ENCODE measurements around the gene RHOD. TPM values are rescaled to one million over a fixed set of nuclear protein-coding genes. Genes with fewer than 3 reads are reported as not detected.

Gene RHOD
- total RNA-seq, 1 donor from 2014 or later: 29.8 TPM

DNA sequence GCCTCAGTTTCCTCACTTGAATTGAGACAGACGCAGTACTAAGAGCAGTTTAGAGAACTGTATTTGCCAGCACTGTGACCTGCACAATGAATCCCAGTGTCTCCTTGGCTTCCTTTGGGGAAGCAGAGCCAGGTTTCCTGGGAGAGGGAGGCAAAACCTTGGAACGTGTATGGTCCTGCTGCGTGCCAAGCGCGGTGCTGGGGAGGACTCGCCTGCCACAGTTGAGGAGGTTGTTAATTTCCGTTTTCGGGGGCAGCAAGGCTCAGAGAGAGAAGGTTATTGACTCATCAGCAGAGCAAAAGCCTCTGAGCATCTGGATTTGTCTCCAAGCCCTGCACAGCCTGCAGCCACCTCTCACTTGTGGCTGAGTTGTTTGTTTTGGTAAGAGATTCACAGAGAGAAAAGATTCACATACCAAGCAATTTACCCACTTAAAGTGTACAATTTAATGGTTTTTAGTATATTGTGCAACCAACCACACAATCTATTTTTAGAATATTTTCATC, 22.9 kb upstream of the RHOD start:
- Histone ChIP-seq H3K4me1 (ENCODE audit: insufficient read depth, low read length) (peaks cover 34% of the 10 kb centered on the region), H3K27me3 (ENCODE audit: insufficient read depth, low read length) (no peaks in the 10 kb centered on the region), H3K27ac (ENCODE audit: low read depth, low read length) (peak overlapping the region; percentile 74), H3K4me2 (ENCODE audit: low read length) (peak overlapping the region; percentile 80), H3K9ac (ENCODE audit: low read length) (peak overlapping the region; percentile 72), H3K4me3 (ENCODE audit: insufficient read depth, low read depth, low read length) (peak overlapping the region; percentile 31), H3K79me2 (ENCODE audit: insufficient read depth, low read length) (no peaks in the 10 kb centered on the region), H2AFZ (ENCODE audit: low read depth, low read length) (no peak overlapping the region), H3K36me3 (ENCODE audit: insufficient read depth, low read length) (no peaks in the 10 kb centered on the region), H4K20me1 (ENCODE audit: insufficient read depth, low read length) (peaks cover 5% of the 10 kb centered on the region), H3K9me3 (ENCODE audit: insufficient read depth, low read depth, low read length) (no peaks in the 10 kb centered on the region)
- no peaks in the 10 kb centered on the region for H3K36me3 Mint-ChIP-seq (ENCODE audit: low read depth, unreplicated experiment)
- TF ChIP-seq, protein P1, sequence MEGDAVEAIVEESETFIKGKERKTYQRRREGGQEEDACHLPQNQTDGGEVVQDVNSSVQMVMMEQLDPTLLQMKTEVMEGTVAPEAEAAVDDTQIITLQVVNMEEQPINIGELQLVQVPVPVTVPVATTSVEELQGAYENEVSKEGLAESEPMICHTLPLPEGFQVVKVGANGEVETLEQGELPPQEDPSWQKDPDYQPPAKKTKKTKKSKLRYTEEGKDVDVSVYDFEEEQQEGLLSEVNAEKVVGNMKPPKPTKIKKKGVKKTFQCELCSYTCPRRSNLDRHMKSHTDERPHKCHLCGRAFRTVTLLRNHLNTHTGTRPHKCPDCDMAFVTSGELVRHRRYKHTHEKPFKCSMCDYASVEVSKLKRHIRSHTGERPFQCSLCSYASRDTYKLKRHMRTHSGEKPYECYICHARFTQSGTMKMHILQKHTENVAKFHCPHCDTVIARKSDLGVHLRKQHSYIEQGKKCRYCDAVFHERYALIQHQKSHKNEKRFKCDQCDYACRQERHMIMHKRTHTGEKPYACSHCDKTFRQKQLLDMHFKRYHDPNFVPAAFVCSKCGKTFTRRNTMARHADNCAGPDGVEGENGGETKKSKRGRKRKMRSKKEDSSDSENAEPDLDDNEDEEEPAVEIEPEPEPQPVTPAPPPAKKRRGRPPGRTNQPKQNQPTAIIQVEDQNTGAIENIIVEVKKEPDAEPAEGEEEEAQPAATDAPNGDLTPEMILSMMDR (IDR thresholded peaks at IDR 0.05; ENCODE audit: insufficient read depth, low read depth, low read length): no peak
- no peak for TF ChIP-seq EZH2 (IDR thresholded peaks at IDR 0.05; ENCODE audit: insufficient read depth, low read length)
- DNase-seq (ENCODE audit: low read depth) (peak; percentile 98), FAIRE-seq (peak; percentile 95)
- peaks cover 29% of the 10 kb centered on the region for H3K4me1 Mint-ChIP-seq (ENCODE audit: low read depth, unreplicated experiment)
- no peaks in the 10 kb centered on the region for H3K9me3 Mint-ChIP-seq (ENCODE audit: unreplicated experiment)
- H3K4me3 Mint-ChIP-seq (ENCODE audit: unreplicated experiment): peak overlapping the region; percentile 41
- peak overlapping the region; percentile 75 for H3K27ac Mint-ChIP-seq (ENCODE audit: unreplicated experiment)
- peaks cover 2% of the 10 kb centered on the region for H3K27me3 Mint-ChIP-seq (ENCODE audit: low read depth, unreplicated experiment)

DNA sequence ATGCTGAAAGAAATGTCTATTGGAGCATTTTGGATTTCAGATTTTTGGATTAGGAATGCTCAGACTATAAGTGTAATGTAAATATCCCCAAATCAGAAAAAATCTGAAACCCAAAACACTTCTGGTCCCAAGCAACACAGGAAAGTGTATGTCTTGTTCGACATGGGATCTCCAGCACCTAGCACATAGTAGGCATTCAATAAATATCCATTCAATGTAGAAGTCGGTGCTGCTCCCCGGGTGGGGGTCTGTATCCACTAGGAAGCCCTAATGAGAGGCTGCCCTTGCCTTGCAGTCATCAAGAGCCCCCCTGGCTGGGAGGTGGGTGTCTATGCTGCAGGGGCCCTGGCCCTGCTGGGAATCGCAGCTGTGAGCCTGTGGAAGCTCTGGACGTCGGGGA, 22.3 kb upstream of the RHOD start:
- Histone ChIP-seq H2AFZ (ENCODE audit: low read depth, low read length) (no peak overlapping the region), H3K4me1 (ENCODE audit: insufficient read depth, low read length) (peaks cover 27% of the 10 kb centered on the region), H4K20me1 (ENCODE audit: insufficient read depth, low read length) (peaks cover 5% of the 10 kb centered on the region), H3K9me3 (ENCODE audit: insufficient read depth, low read depth, low read length) (no peaks in the 10 kb centered on the region), H3K4me3 (ENCODE audit: insufficient read depth, low read depth, low read length) (no peak overlapping the region), H3K36me3 (ENCODE audit: insufficient read depth, low read length) (no peaks in the 10 kb centered on the region), H3K27me3 (ENCODE audit: insufficient read depth, low read length) (no peaks in the 10 kb centered on the region), H3K79me2 (ENCODE audit: insufficient read depth, low read length) (no peaks in the 10 kb centered on the region), H3K4me2 (ENCODE audit: low read length) (peak overlapping the region; percentile 80), H3K27ac (ENCODE audit: low read depth, low read length) (peak overlapping the region; percentile 13), H3K9ac (ENCODE audit: low read length) (no peak overlapping the region)
- no peaks in the 10 kb centered on the region for H3K27me3 Mint-ChIP-seq (ENCODE audit: low read depth, unreplicated experiment)
- FAIRE-seq (no peak), DNase-seq (ENCODE audit: low read depth) (no peak)
- H3K4me1 Mint-ChIP-seq (ENCODE audit: low read depth, unreplicated experiment): peaks cover 24% of the 10 kb centered on the region
- H3K4me3 Mint-ChIP-seq (ENCODE audit: unreplicated experiment): no peak overlapping the region
- TF ChIP-seq, protein P1 (IDR thresholded peaks at IDR 0.05; ENCODE audit: insufficient read depth, low read depth, low read length): no peak
- TF ChIP-seq EZH2 (IDR thresholded peaks at IDR 0.05; ENCODE audit: insufficient read depth, low read length): no peak
- no peaks in the 10 kb centered on the region for H3K36me3 Mint-ChIP-seq (ENCODE audit: low read depth, unreplicated experiment)
- peak overlapping the region; percentile 75 for H3K27ac Mint-ChIP-seq (ENCODE audit: unreplicated experiment)
- no peaks in the 10 kb centered on the region for H3K9me3 Mint-ChIP-seq (ENCODE audit: unreplicated experiment)

DNA sequence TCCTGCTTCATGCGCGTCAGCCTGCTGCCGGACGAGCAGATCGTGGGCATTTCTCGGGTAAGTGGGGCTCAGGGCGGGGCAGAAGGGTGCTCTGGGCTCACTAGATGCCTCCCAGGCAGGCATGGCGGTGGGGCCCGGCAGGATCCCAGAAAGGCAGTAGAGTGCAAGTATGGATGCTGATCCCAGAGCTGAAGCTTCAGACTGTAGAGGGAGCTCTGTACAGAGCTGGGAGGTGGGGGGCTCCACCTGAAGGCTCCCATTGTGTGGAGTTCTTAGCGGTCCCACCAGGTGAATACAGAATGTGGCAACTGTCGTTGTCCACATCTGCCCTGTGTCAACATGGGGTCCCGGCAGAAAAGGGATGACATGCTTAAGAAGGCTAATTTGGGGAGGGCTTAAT, 16.5 kb upstream of the RHOD start:
- peaks cover 16% of the 10 kb centered on the region for H3K4me1 ChIP-seq (ENCODE audit: insufficient read depth, low read length)
- H3K9ac ChIP-seq (ENCODE audit: low read length): no peak overlapping the region
- Mint-ChIP-seq H3K27me3 (ENCODE audit: low read depth, unreplicated experiment) (peaks cover 7% of the 10 kb centered on the region), H3K9me3 (ENCODE audit: unreplicated experiment) (no peaks in the 10 kb centered on the region), H3K4me1 (ENCODE audit: low read depth, unreplicated experiment) (peaks cover 5% of the 10 kb centered on the region), H3K27ac (ENCODE audit: unreplicated experiment) (no peak overlapping the region), H3K36me3 (ENCODE audit: low read depth, unreplicated experiment) (peaks cover 2% of the 10 kb centered on the region), H3K4me3 (ENCODE audit: unreplicated experiment) (no peak overlapping the region)
- no peaks in the 10 kb centered on the region for H3K9me3 ChIP-seq (ENCODE audit: insufficient read depth, low read depth, low read length)
- H3K4me2 ChIP-seq (ENCODE audit: low read length): no peak overlapping the region
- no peak overlapping the region for H3K4me3 ChIP-seq (ENCODE audit: insufficient read depth, low read depth, low read length)
- FAIRE-seq (no peak), DNase-seq (ENCODE audit: low read depth) (no peak)
- H3K27me3 ChIP-seq (ENCODE audit: insufficient read depth, low read length): no peaks in the 10 kb centered on the region
- no peaks in the 10 kb centered on the region for H4K20me1 ChIP-seq (ENCODE audit: insufficient read depth, low read length)
- H3K79me2 ChIP-seq (ENCODE audit: insufficient read depth, low read length): no peaks in the 10 kb centered on the region
- no peak overlapping the region for H3K27ac ChIP-seq (ENCODE audit: low read depth, low read length)
- no peak overlapping the region for H2AFZ ChIP-seq (ENCODE audit: low read depth, low read length)
- TF ChIP-seq, protein P1 (IDR thresholded peaks at IDR 0.05; ENCODE audit: insufficient read depth, low read depth, low read length): no peak
- no peak for TF ChIP-seq EZH2 (IDR thresholded peaks at IDR 0.05; ENCODE audit: insufficient read depth, low read length)
- H3K36me3 ChIP-seq (ENCODE audit: insufficient read depth, low read length): no peaks in the 10 kb centered on the region

All from astrocyte (in vitro differentiated cells and primary cell).